HepG2 (cell line): ENCODE results near the gene TRAK1. TPM values are rescaled to one million over a fixed set of nuclear protein-coding genes. Genes with fewer than 3 reads are reported as not detected.

Experiments used
- ATAC-seq: fragments of 200-7000 bp; cut with Tn5 transposase; 3 replicates; pipeline ENCODE4 v1.9.1; 2020; ENCODE audit warnings: mild to moderate bottlenecking, moderate library complexity
- BruUV-seq: library from RNA; stranded (reverse); fragments of 400-500 nt; replicated peaks from 2 replicates; lab custom pipeline; 2021; lab: Mats Ljungman, UMichigan
- CTCF ChIA-PET: fragments of 300-600 bp; formaldehyde crosslinking; extraction: SDS; loops from one replicate; lab custom pipeline; 2021; ENCODE audit warnings: low total read pairs, inconsistent platforms, low intra/inter-chr PET ratio; lab: Yijun Ruan, JAX
- POLR2A ChIA-PET: fragments of 350-600 bp; sonication (Branson Sonifier 250); formaldehyde crosslinking; loops from one replicate; lab custom pipeline; 2020; ENCODE audit warnings: antibody characterized with exemption, inconsistent platforms; lab: Yijun Ruan, JAX
- DNase-seq: peaks from one replicate; pipeline ENCODE4 v3.0.0-alpha.2; 2015; ENCODE audit warnings: low spot score
- FAIRE-seq: peaks from 3 replicates; lab custom pipeline; 2011; peaks lifted over from hg19 to GRCh38; lab: Jason Lieb, UNC
- H2AFZ ChIP-seq: one replicate; pipeline ENCODE4 v1.6.1; 2011; ENCODE audit warnings: low read length, inconsistent platforms
- H3K27ac ChIP-seq: fragments of 300-600 bp; 3 replicates; pipeline ENCODE4 v1.8.0; 2011; ENCODE audit warnings: mixed run types, mild to moderate bottlenecking, mixed read lengths, low read length, inconsistent platforms; ENCODE audit not compliant: insufficient read depth; ENCODE audit errors: extremely low read length
- H3K27me3 ChIP-seq, 2 experiments: fragments of 200-600 bp in 1 of 2; 2 replicates in 1 of 2; 3 replicates in 1 of 2; pipeline versions ENCODE4 v1.6.0 to v1.8.0; 2011; ENCODE audit warnings: low read length in 2 of 2, mild to moderate bottlenecking in 2 of 2, moderate library complexity in 2 of 2, inconsistent platforms in 1 of 2; ENCODE audit not compliant: insufficient read depth in 2 of 2, control insufficient read depth in 1 of 2
- H3K36me3 ChIP-seq, 2 experiments: fragments of 200-600 bp in 1 of 2; replicated peaks in 1 of 2; 2 replicates in 1 of 2; 3 replicates in 1 of 2; pipeline versions ENCODE4 v1.5.1 to v1.8.0; 2011; ENCODE audit warnings: low read length in 2 of 2, inconsistent platforms in 1 of 2; ENCODE audit not compliant: insufficient read depth in 2 of 2, control insufficient read depth in 1 of 2
- H3K4me1 ChIP-seq: 2 replicates; pipeline ENCODE4 v1.5.1; 2012; ENCODE audit warnings: low read length, inconsistent platforms; ENCODE audit not compliant: insufficient read depth
- H3K4me2 ChIP-seq: 2 replicates; pipeline ENCODE4 v1.6.0; 2011; ENCODE audit warnings: low read depth, low read length, inconsistent platforms
- H3K4me3 ChIP-seq, 3 experiments: fragments of 200-600 bp in 1 of 3; sonication (generic), shearing (Covaris generic) in 1 of 3; replicated peaks in 1 of 3; 2 replicates each; pipeline ENCODE4 v1.5.1; 2011 to 2016; ENCODE audit warnings: low read length in 3 of 3, inconsistent platforms in 2 of 3, low read depth in 2 of 3, mild to moderate bottlenecking in 2 of 3, control low read depth in 1 of 3, mixed read lengths in 1 of 3; ENCODE audit not compliant: insufficient read depth in 1 of 3
- H3K79me2 ChIP-seq: one replicate; pipeline ENCODE4 v1.6.1; 2011; ENCODE audit warnings: low read length, inconsistent platforms; ENCODE audit not compliant: insufficient read depth
- H3K9ac ChIP-seq: 2 replicates; pipeline ENCODE4 v1.6.0; 2011; ENCODE audit warnings: mild to moderate bottlenecking, low read depth, low read length, inconsistent platforms; ENCODE audit not compliant: insufficient read depth
- H3K9me3 ChIP-seq: 2 replicates; pipeline ENCODE4 v1.5.1; 2012; ENCODE audit warnings: mild to moderate bottlenecking, low read length
- H4K20me1 ChIP-seq: 2 replicates; pipeline ENCODE4 v1.6.0; 2011; ENCODE audit warnings: inconsistent platforms, mild to moderate bottlenecking, low read length, moderate library complexity; ENCODE audit not compliant: insufficient read depth
- CREM ChIP-seq, 2 experiments: sonication (generic) in 1 of 2; formaldehyde crosslinking in 1 of 2; IDR thresholded peaks; 2 replicates each; pipeline versions ENCODE4 v1.4.0 to v1.6.1; 2016 to 2020; ENCODE audit warnings: antibody characterized with exemption in 1 of 2, mild to moderate bottlenecking in 1 of 2, missing genetic modification reagents in 1 of 2
- ERF ChIP-seq: IDR thresholded peaks from 2 replicates; pipeline ENCODE4 v1.6.1; 2018; ENCODE audit warnings: missing biosample characterization, missing genetic modification reagents
- NRL ChIP-seq: sonication (generic); formaldehyde crosslinking; IDR thresholded peaks from 2 replicates; pipeline ENCODE4 v1.5.0; 2020; ENCODE audit warnings: missing genetic modification reagents, mild to moderate bottlenecking, moderate library complexity, borderline replicate concordance
- ZNF232 ChIP-seq: sonication (generic); formaldehyde crosslinking; IDR thresholded peaks from 2 replicates; pipeline ENCODE4 v1.4.0; 2020; ENCODE audit warnings: missing genetic modification reagents, borderline replicate concordance
- ZNF414 ChIP-seq: sonication (generic); formaldehyde crosslinking; IDR thresholded peaks from 2 replicates; pipeline ENCODE4 v1.5.0; 2020; ENCODE audit warnings: missing genetic modification reagents
- ZNF629 ChIP-seq: sonication (generic); formaldehyde crosslinking; conservative IDR thresholded peaks from 2 replicates; pipeline ENCODE4 v1.5.0; 2020; ENCODE audit warnings: missing genetic modification reagents
- WGBS: methylation state at CpG from one replicate; pipeline ENCODE4 v1.1.6; 2017; ENCODE audit warnings: low lambda C conversion rate; 5-methylcytosine and 5-hydroxymethylcytosine counted together
- in situ Hi-C: cut with HindIII; loops from 2 replicates; pipeline ENCODE4 v1.10.0; 2017; ENCODE audit warnings: low pct_unique_long_range_greater_than_20kb; ENCODE audit not compliant: extremely low pct_ligation_motif_present
- intact Hi-C: fragments of 100-400 bp; cut with micrococcal nuclease; formaldehyde crosslinking; loops from one replicate; pipeline ENCODE4 v1.10.0; 2022; ENCODE audit not compliant: unreplicated experiment
- polyA plus RNA-seq, 8 experiments: library from polyadenylated mRNA; depleted of rRNA in 3 of 8; stranded (reverse) in 7 of 8; unstranded in 1 of 8; fragments of >200 nt; fragmentation: Illumina TruSeq in 4 of 8; extraction: Trizol in 4 of 8; gene quantifications; 2 replicates each; pipeline versions ENCODE4 v1.2.1 to v1.2.3, GENCODE V29; 2011 to 2016; ENCODE audit warnings: low read depth in 4 of 8, missing spikeins in 1 of 8, mixed read lengths in 1 of 8; ENCODE audit not compliant: insufficient read depth in 1 of 8
- total RNA-seq, 5 experiments: library from RNA; depleted of rRNA; stranded (reverse); fragments of >200 nt; fragmentation: Illumina TruSeq; extraction: Trizol; gene quantifications; 2 replicates each; pipeline ENCODE4 v1.2.3, GENCODE V29; 2016; ENCODE audit warnings: low read depth in 1 of 5

Gene TRAK1
- total and polyA plus RNA-seq, 2 of the 13 experiments (the other 11 are each of a cell fraction or from before 2014, with no cell fraction given): 20.5 to 46.6 TPM

GRCh38 chr3:42191443-42191747, 100.2 kb downstream of the TRAK1 start:
- no TSS peak for BruUV-seq
- no peaks in the 10 kb centered on the region for H3K79me2 ChIP-seq
- 0 out of 2 replicates have a peak, but pooled peaks have one; percentile 27 for TF ChIP-seq NRL (CRISPR knock-in tag)
- TF ChIP-seq ZNF629 (CRISPR knock-in tag): no peak
- TF ChIP-seq ERF: 0 out of 2 replicates have a peak, but pooled peaks have one; percentile 10
- TF ChIP-seq ZNF232 (CRISPR knock-in tag): no peak
- no peak for TF ChIP-seq ZNF414
- TF ChIP-seq CREM (IDR thresholded peaks at IDR 0.05): no peak
- no peak for TF ChIP-seq CREM (CRISPR knock-in tag; IDR thresholded peaks at IDR 0.05)
- no peak overlapping the region for H3K9ac ChIP-seq
- DNase-seq (no peak), ATAC-seq (peak; percentile 52), FAIRE-seq (no peak)
- H3K27me3 ChIP-seq: no peaks in the 10 kb centered on the region
- no peaks in the 10 kb centered on the region for H3K4me1 ChIP-seq
- ChIA-PET POLR2A (interaction anchor here (0.6 to 3.5 kb wide), 8 partner anchors 12 to 74 kb away, joined by 3 to 22 read pairs (median 5); no protein-coding TSS in a partner anchor), CTCF (interaction anchor here (1.7 to 4.6 kb wide), 2 partner anchors 74 to 297 kb away, joined by 8 to 104 read pairs; no protein-coding TSS in a partner anchor)
- no peak overlapping the region for H3K4me2 ChIP-seq
- intact Hi-C loops (loop anchor here (1.0 to 5.0 kb wide), 2 partner anchors 73 to 299 kb away; no protein-coding TSS in a partner anchor), in situ Hi-C loops (loop anchor here (5.0 to 25.0 kb wide), 3 partner anchors 77 to 299 kb away; no protein-coding TSS in a partner anchor)
- H3K9me3 ChIP-seq: no peaks in the 10 kb centered on the region
- H4K20me1 ChIP-seq: peaks cover 8% of the 10 kb centered on the region; the same call in 1 of the 2 replicates
- H3K36me3 ChIP-seq: peaks cover 42 to 65% of the 10 kb centered on the region in 2 experiments
- WGBS: 94% methylated on average over 3 of the region's 4 CpGs
- no peak overlapping the region for H3K27ac ChIP-seq
- no peak overlapping the region for H2AFZ ChIP-seq
- no peak overlapping the region for H3K4me3 ChIP-seq
